Measurements from ENCODE around the gene FIG4. TPM values are rescaled to one million over a fixed set of nuclear protein-coding genes. Genes with fewer than 3 reads are reported as not detected.

FIG4 gene
- total and polyA plus RNA-seq, 4 donors, result 10.8 to 20.4 (median 15.5) TPM

- no peak for DNase-seq
- Histone ChIP-seq H3K9me3 (ENCODE audit: control insufficient read depth in 4 of 4, insufficient read depth in 3 of 4, low read length in 3 of 4) (no peaks in the 10 kb centered on the region), H3K27me3 (ENCODE audit: control insufficient read depth in 3 of 3, insufficient read depth in 3 of 3, low read length in 2 of 3) (no peaks in the 10 kb centered on the region), H3K4me1 (ENCODE audit: control insufficient read depth in 5 of 5, insufficient read depth in 5 of 5, low read length in 5 of 5) (peaks cover 0 to 2% (median 0%) of the 10 kb centered on the region in 5 donors), H3K27ac (ENCODE audit: low read depth in 1 of 2, low read length in 1 of 2) (no peak overlapping the region), H3K4me3 (no peak overlapping the region), H3K9ac (ENCODE audit: insufficient read depth in 1 of 2, low read length in 2 of 2) (no peak overlapping the region), H3K36me3 (ENCODE audit: control insufficient read depth in 4 of 4, insufficient read depth in 4 of 4, low read length in 4 of 4) (peaks cover 0 to 14% (median 5%) of the 10 kb centered on the region in 4 donors)
- WGBS, 2 donors, result 78 to 89% methylated on average over 3 of the region's 3 CpGs
- no peak for TF ChIP-seq CTCF (IDR thresholded peaks at IDR 0.05; ENCODE audit: control extremely low read depth, extremely low read depth)
- no peak for ATAC-seq (ENCODE audit: insufficient read depth, low FRiP score)
These were observed 76.9 kb downstream of the FIG4 start for GRCh38 chr6:109767961-109768360.

GRCh38 chr6:109768485-109768884, 77.4 kb downstream of the FIG4 start:
- no peak overlapping the region for H3K9ac ChIP-seq (ENCODE audit: insufficient read depth in 1 of 2, low read length in 2 of 2)
- 82 to 83% methylated on average over 5 of the region's 5 CpGs for WGBS, 2 donors
- peaks cover 0 to 2% (median 0%) of the 10 kb centered on the region in 5 donors for H3K4me1 ChIP-seq (ENCODE audit: control insufficient read depth in 5 of 5, insufficient read depth in 5 of 5, low read length in 5 of 5)
- H3K27me3 ChIP-seq (ENCODE audit: control insufficient read depth in 3 of 3, insufficient read depth in 3 of 3, low read length in 2 of 3), result no peaks in the 10 kb centered on the region
- H3K27ac ChIP-seq (ENCODE audit: low read depth in 1 of 2, low read length in 1 of 2), result no peak overlapping the region
- TF ChIP-seq CTCF (IDR thresholded peaks at IDR 0.05; ENCODE audit: control extremely low read depth, extremely low read depth), result no peak
- H3K4me3 ChIP-seq, result no peak overlapping the region
- ATAC-seq (ENCODE audit: insufficient read depth, low FRiP score) (no peak), DNase-seq (no peak)
- H3K9me3 ChIP-seq (ENCODE audit: control insufficient read depth in 4 of 4, insufficient read depth in 3 of 4, low read length in 3 of 4), result no peaks in the 10 kb centered on the region
- peaks cover 0 to 14% (median 5%) of the 10 kb centered on the region in 4 donors for H3K36me3 ChIP-seq (ENCODE audit: control insufficient read depth in 4 of 4, insufficient read depth in 4 of 4, low read length in 4 of 4)

GRCh38 chr6:109769213-109769612, 78.1 kb downstream of the FIG4 start:
- H3K27ac ChIP-seq (ENCODE audit: low read depth in 1 of 2, low read length in 1 of 2), result no peak overlapping the region
- TF ChIP-seq CTCF (IDR thresholded peaks at IDR 0.05; ENCODE audit: control extremely low read depth, extremely low read depth), result no peak
- DNase-seq (no peak), ATAC-seq (ENCODE audit: insufficient read depth, low FRiP score) (no peak)
- no peak overlapping the region for H3K4me3 ChIP-seq
- no peak overlapping the region for H3K9ac ChIP-seq (ENCODE audit: insufficient read depth in 1 of 2, low read length in 2 of 2)
- H3K36me3 ChIP-seq (ENCODE audit: control insufficient read depth in 4 of 4, insufficient read depth in 4 of 4, low read length in 4 of 4), result peaks cover 0 to 14% (median 3%) of the 10 kb centered on the region in 4 donors
- no peaks in the 10 kb centered on the region for H3K27me3 ChIP-seq (ENCODE audit: control insufficient read depth in 3 of 3, insufficient read depth in 3 of 3, low read length in 2 of 3)
- WGBS, 2 donors, result 89 to 90% methylated on average over 3 of the region's 3 CpGs
- H3K9me3 ChIP-seq (ENCODE audit: control insufficient read depth in 4 of 4, insufficient read depth in 3 of 4, low read length in 3 of 4), result no peaks in the 10 kb centered on the region
- peaks cover 0 to 2% (median 0%) of the 10 kb centered on the region in 5 donors for H3K4me1 ChIP-seq (ENCODE audit: control insufficient read depth in 5 of 5, insufficient read depth in 5 of 5, low read length in 5 of 5)

GRCh38 chr6:109770047-109770446, 79.0 kb downstream of the FIG4 start:
- no peak for TF ChIP-seq CTCF (IDR thresholded peaks at IDR 0.05; ENCODE audit: control extremely low read depth, extremely low read depth)
- H3K4me3 ChIP-seq, result no peak overlapping the region
- no peak for ATAC-seq (ENCODE audit: insufficient read depth, low FRiP score)
- H3K27ac ChIP-seq (ENCODE audit: low read depth in 1 of 2, low read length in 1 of 2), result no peak overlapping the region
- WGBS, 2 donors, result 95% methylated on average over 2 of the region's 2 CpGs
- H3K9me3 ChIP-seq (ENCODE audit: control insufficient read depth in 4 of 4, insufficient read depth in 3 of 4, low read length in 3 of 4), result no peaks in the 10 kb centered on the region
- peaks cover 0 to 13% (median 3%) of the 10 kb centered on the region in 4 donors for H3K36me3 ChIP-seq (ENCODE audit: control insufficient read depth in 4 of 4, insufficient read depth in 4 of 4, low read length in 4 of 4)
- no peak overlapping the region for H3K9ac ChIP-seq (ENCODE audit: insufficient read depth in 1 of 2, low read length in 2 of 2)
- no peak for DNase-seq
- H3K4me1 ChIP-seq (ENCODE audit: control insufficient read depth in 5 of 5, insufficient read depth in 5 of 5, low read length in 5 of 5), result peaks cover 0 to 2% (median 0%) of the 10 kb centered on the region in 5 donors
- no peaks in the 10 kb centered on the region for H3K27me3 ChIP-seq (ENCODE audit: control insufficient read depth in 3 of 3, insufficient read depth in 3 of 3, low read length in 2 of 3)

All from lung (tissue), 12 donors.